HepG2 (cell line): Measurements from ENCODE around the gene BICRAL. TPM values are rescaled to one million over a fixed set of nuclear protein-coding genes. Genes with fewer than 3 reads are reported as not detected.

ENCODE experiments used
- ATAC-seq: fragments of 200-7000 bp; cut with Tn5 transposase; 3 replicates; pipeline ENCODE4 v1.9.1; 2020; ENCODE audit warnings: mild to moderate bottlenecking, moderate library complexity
- BruUV-seq: library from RNA; stranded (reverse); fragments of 400-500 nt; replicated peaks from 2 replicates; lab custom pipeline; 2021; lab: Mats Ljungman, UMichigan
- CTCF ChIA-PET: fragments of 300-600 bp; formaldehyde crosslinking; extraction: SDS; loops from one replicate; lab custom pipeline; 2021; ENCODE audit warnings: low total read pairs, inconsistent platforms, low intra/inter-chr PET ratio; lab: Yijun Ruan, JAX
- POLR2A ChIA-PET: fragments of 350-600 bp; sonication (Branson Sonifier 250); formaldehyde crosslinking; loops from one replicate; lab custom pipeline; 2020; ENCODE audit warnings: antibody characterized with exemption, inconsistent platforms; lab: Yijun Ruan, JAX
- DNase-seq: peaks from one replicate; pipeline ENCODE4 v3.0.0-alpha.2; 2015; ENCODE audit warnings: low spot score
- FAIRE-seq: peaks from 3 replicates; lab custom pipeline; 2011; peaks lifted over from hg19 to GRCh38; lab: Jason Lieb, UNC
- H2AFZ ChIP-seq: one replicate; pipeline ENCODE4 v1.6.1; 2011; ENCODE audit warnings: low read length, inconsistent platforms
- H3K27ac ChIP-seq: fragments of 300-600 bp; 3 replicates; pipeline ENCODE4 v1.8.0; 2011; ENCODE audit warnings: mixed run types, mild to moderate bottlenecking, mixed read lengths, low read length, inconsistent platforms; ENCODE audit not compliant: insufficient read depth; ENCODE audit errors: extremely low read length
- H3K27me3 ChIP-seq, 2 experiments: fragments of 200-600 bp in 1 of 2; 2 replicates in 1 of 2; 3 replicates in 1 of 2; pipeline versions ENCODE4 v1.6.0 to v1.8.0; 2011; ENCODE audit warnings: low read length in 2 of 2, mild to moderate bottlenecking in 2 of 2, moderate library complexity in 2 of 2, inconsistent platforms in 1 of 2; ENCODE audit not compliant: insufficient read depth in 2 of 2, control insufficient read depth in 1 of 2
- H3K36me3 ChIP-seq, 2 experiments: fragments of 200-600 bp in 1 of 2; replicated peaks in 1 of 2; 2 replicates in 1 of 2; 3 replicates in 1 of 2; pipeline versions ENCODE4 v1.5.1 to v1.8.0; 2011; ENCODE audit warnings: low read length in 2 of 2, inconsistent platforms in 1 of 2; ENCODE audit not compliant: insufficient read depth in 2 of 2, control insufficient read depth in 1 of 2
- H3K4me1 ChIP-seq: 2 replicates; pipeline ENCODE4 v1.5.1; 2012; ENCODE audit warnings: low read length, inconsistent platforms; ENCODE audit not compliant: insufficient read depth
- H3K4me2 ChIP-seq: 2 replicates; pipeline ENCODE4 v1.6.0; 2011; ENCODE audit warnings: low read depth, low read length, inconsistent platforms
- H3K4me3 ChIP-seq, 3 experiments: fragments of 200-600 bp in 1 of 3; sonication (generic), shearing (Covaris generic) in 1 of 3; replicated peaks in 1 of 3; 2 replicates each; pipeline ENCODE4 v1.5.1; 2011 to 2016; ENCODE audit warnings: low read length in 3 of 3, inconsistent platforms in 2 of 3, low read depth in 2 of 3, mild to moderate bottlenecking in 2 of 3, control low read depth in 1 of 3, mixed read lengths in 1 of 3; ENCODE audit not compliant: insufficient read depth in 1 of 3
- H3K79me2 ChIP-seq: one replicate; pipeline ENCODE4 v1.6.1; 2011; ENCODE audit warnings: low read length, inconsistent platforms; ENCODE audit not compliant: insufficient read depth
- H3K9ac ChIP-seq: 2 replicates; pipeline ENCODE4 v1.6.0; 2011; ENCODE audit warnings: mild to moderate bottlenecking, low read depth, low read length, inconsistent platforms; ENCODE audit not compliant: insufficient read depth
- H3K9me3 ChIP-seq: 2 replicates; pipeline ENCODE4 v1.5.1; 2012; ENCODE audit warnings: mild to moderate bottlenecking, low read length
- H4K20me1 ChIP-seq: 2 replicates; pipeline ENCODE4 v1.6.0; 2011; ENCODE audit warnings: inconsistent platforms, mild to moderate bottlenecking, low read length, moderate library complexity; ENCODE audit not compliant: insufficient read depth
- SNAPC5 ChIP-seq: sonication (generic); formaldehyde crosslinking; IDR thresholded peaks from 2 replicates; pipeline ENCODE4 v1.8.1; 2023; ENCODE audit warnings: mild to moderate bottlenecking, missing genetic modification reagents, borderline replicate concordance
- ZNF652 ChIP-seq: IDR thresholded peaks from 2 replicates; pipeline ENCODE4 v1.6.1; 2016; ENCODE audit warnings: low read depth, borderline replicate concordance
- WGBS: methylation state at CpG from one replicate; pipeline ENCODE4 v1.1.6; 2017; ENCODE audit warnings: low lambda C conversion rate; 5-methylcytosine and 5-hydroxymethylcytosine counted together
- in situ Hi-C: cut with HindIII; loops from 2 replicates; pipeline ENCODE4 v1.10.0; 2017; ENCODE audit warnings: low pct_unique_long_range_greater_than_20kb; ENCODE audit not compliant: extremely low pct_ligation_motif_present
- intact Hi-C: fragments of 100-400 bp; cut with micrococcal nuclease; formaldehyde crosslinking; loops from one replicate; pipeline ENCODE4 v1.10.0; 2022; ENCODE audit not compliant: unreplicated experiment
- polyA plus RNA-seq, 8 experiments: library from polyadenylated mRNA; depleted of rRNA in 3 of 8; stranded (reverse) in 7 of 8; unstranded in 1 of 8; fragments of >200 nt; fragmentation: Illumina TruSeq in 4 of 8; extraction: Trizol in 4 of 8; gene quantifications; 2 replicates each; pipeline versions ENCODE4 v1.2.1 to v1.2.3, GENCODE V29; 2011 to 2016; ENCODE audit warnings: low read depth in 4 of 8, missing spikeins in 1 of 8, mixed read lengths in 1 of 8; ENCODE audit not compliant: insufficient read depth in 1 of 8
- total RNA-seq, 5 experiments: library from RNA; depleted of rRNA; stranded (reverse); fragments of >200 nt; fragmentation: Illumina TruSeq; extraction: Trizol; gene quantifications; 2 replicates each; pipeline ENCODE4 v1.2.3, GENCODE V29; 2016; ENCODE audit warnings: low read depth in 1 of 5
- TF ChIP-seq, protein P1 (sequence below): sonication (generic); formaldehyde crosslinking; IDR thresholded peaks from 2 replicates; pipeline ENCODE4 v1.4.0; 2020; ENCODE audit warnings: missing genetic modification reagents

Gene BICRAL
- total and polyA plus RNA-seq, 2 of the 13 experiments (the other 11 are each of a cell fraction or from before 2014, with no cell fraction given), result 5.0 to 13.5 TPM

DNA sequence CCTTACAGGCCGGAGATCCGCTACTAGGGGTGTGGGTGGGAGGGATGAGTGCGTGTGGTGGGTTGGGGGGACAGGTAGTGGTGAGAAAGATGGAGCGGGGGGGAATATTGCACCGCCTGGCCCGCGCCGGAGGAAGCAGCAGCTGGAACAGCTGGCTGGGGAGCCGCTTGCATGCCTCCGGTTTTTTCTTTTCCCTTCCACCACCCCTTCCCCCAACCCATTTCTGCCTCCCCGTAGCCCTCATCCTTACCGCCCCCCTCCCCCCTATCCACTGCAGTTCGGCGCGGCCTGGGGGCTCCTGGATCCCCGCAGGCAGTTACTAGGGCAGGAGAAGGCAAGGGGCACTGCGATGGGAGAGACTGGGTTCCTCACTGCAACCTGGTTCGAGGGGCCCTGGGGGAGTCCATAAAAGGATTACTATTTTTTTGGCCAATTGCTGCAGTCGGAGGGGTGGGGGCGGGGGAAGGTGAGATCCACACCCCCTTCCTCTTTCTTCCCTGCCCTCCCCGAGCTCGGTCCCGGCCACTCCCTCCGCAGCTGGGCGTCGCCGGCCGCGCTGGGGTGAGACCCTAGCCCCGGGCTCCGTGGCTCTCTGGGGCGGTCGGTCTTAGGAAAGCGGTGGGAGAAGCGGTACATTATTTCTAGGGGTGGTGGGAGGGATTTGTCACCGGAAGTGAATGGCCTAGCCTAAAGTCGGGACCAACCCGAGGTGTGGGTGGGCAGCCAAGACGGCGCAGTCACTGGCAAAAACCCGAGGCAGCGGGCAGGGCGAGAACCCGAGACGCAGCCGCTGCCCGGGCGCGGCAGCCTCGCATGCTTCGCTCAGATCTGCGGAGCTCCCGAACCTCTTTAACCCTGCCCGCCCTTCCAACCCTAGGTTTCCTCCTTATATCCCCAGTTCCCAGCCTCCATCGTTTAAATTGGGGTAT lies 35.1 kb upstream of the BICRAL start (continued):
- TF ChIP-seq, protein P1, sequence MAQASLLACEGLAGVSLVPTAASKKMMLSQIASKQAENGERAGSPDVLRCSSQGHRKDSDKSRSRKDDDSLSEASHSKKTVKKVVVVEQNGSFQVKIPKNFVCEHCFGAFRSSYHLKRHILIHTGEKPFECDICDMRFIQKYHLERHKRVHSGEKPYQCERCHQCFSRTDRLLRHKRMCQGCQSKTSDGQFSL (CRISPR knock-in tag), result peak; percentile 86; the same call in 1 of the 2 replicates

DNA sequence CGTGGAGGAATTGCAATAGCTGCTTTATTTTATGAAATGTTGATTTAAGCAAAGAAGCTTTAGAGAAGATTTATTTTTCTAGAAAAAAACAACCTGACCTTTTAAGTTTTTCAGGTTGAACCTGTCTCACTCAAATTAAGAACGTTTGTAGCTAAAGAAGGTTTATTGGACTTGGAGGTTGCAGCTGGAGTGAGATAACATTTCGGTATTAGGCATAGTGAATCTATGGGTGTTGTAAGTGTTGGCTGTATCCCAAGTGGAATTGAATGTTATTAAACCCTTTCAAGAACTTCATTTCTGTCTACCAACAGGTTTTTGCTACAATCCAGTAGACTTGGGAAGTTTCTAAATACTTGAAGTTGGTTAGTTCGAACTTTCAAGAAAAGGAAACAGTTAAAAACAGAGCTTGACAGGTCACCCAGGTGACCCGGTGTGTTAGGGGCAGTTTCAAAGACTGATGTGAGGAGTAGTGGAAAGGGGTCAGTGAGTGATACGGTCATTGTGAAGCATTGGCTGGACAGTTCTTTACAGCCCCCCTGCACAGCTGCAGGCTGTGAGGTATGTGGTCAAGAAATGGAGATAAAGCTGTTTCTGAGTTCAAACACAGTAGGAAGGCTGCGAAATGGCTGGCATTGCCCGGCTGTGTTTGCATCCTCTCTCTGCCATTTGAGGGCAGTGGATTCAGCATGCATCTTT lies 33.5 kb upstream of the BICRAL start:
- BruUV-seq, result no TSS peak
- Histone ChIP-seq H3K4me1 (peaks cover 47% of the 10 kb centered on the region), H3K27ac (no peak overlapping the region), H3K4me2 (peak overlapping the region; percentile 77; the same call in 1 of the 2 replicates), H3K9me3 (no peaks in the 10 kb centered on the region), H3K27me3 (no peaks in the 10 kb centered on the region; a peak in 1 of 5 replicates), H3K4me3 (no peak overlapping the region; a peak in 1 of 6 replicates), H2AFZ (no peak overlapping the region), H3K9ac (no peak overlapping the region), H3K36me3 (no peaks in the 10 kb centered on the region)
- in situ Hi-C loops, result loop anchor here (5.0 kb wide), 1 partner anchor 34 kb away; the partner anchor contains the start of gene BICRAL
- ATAC-seq, result no peak
- POLR2A ChIA-PET, result interaction anchor here (0.6 to 8.3 kb wide), 9 partner anchors 14 to 1008 kb away, joined by 3 to 270 read pairs (median 3); partner anchors contain the start of gene BICRAL
- FAIRE-seq, result no peak
- 0 out of 2 replicates have a peak, but pooled peaks have one; percentile 15 for TF ChIP-seq ZNF652 (CRISPR knock-in tag)
- TF ChIP-seq SNAPC5 (CRISPR knock-in tag), result no peak
- TF ChIP-seq, all 625 proteins: peak for 1
- Histone ChIP-seq H3K79me2 (peaks cover 24% of the 10 kb centered on the region), H4K20me1 (peaks cover 14% of the 10 kb centered on the region; the same call in 1 of the 2 replicates)
- intact Hi-C loops, result loop anchor here (10.0 kb wide), 1 partner anchor 184 kb away; the partner anchor contains the start of gene UBR2
- WGBS, result 81% methylated on average over 8 of the region's 8 CpGs
- no peak for DNase-seq
- CTCF ChIA-PET, result no interaction called here
